ENCODE results near the gene ZC3H14. TPM values are rescaled to one million over a fixed set of nuclear protein-coding genes. Genes with fewer than 3 reads are reported as not detected.

ZC3H14 gene
- total and polyA plus RNA-seq, 11 donors = 27.6 to 62.7 (median 42.7) TPM

- peaks cover 0 to 30% (median 5%) of the 10 kb centered on the region in 9 donors for H3K36me3 ChIP-seq
- WGBS, 4 donors = 92 to 95% (median 94%) methylated on average over 6 of the region's 6 CpGs
- no peaks in the 10 kb centered on the region for H3K27me3 ChIP-seq
- intact Hi-C loops (cut with DNase I) = no loop called here
- H3K9me3 ChIP-seq = peaks cover 0 to 16% (median 2%) of the 10 kb centered on the region in 12 donors
- no peak overlapping the region for H3K27ac ChIP-seq
- H3K4me3 ChIP-seq = no peak overlapping the region
- ATAC-seq = no peak
- no peak for DNase-seq
- TF ChIP-seq CTCF (IDR thresholded peaks at IDR 0.05) (no peak), POLR2A (IDR thresholded peaks at IDR 0.05) (no peak)
- H3K4me1 ChIP-seq = peaks cover 0 to 43% (median 23%) of the 10 kb centered on the region in 12 donors
Observed at GRCh38 chr14:88533064-88533602, 29.7 kb upstream of the ZC3H14 start.

GRCh38 chr14:88535149-88535548 is 27.7 kb upstream of the ZC3H14 start:
- 26 to 33% (median 29%) methylated on average over 4 of the region's 4 CpGs for WGBS, 4 donors
- Histone ChIP-seq H3K27me3 (no peaks in the 10 kb centered on the region), H3K9me3 (peaks cover 0 to 7% (median 0%) of the 10 kb centered on the region in 12 donors), H3K4me3 (no peak overlapping the region), H3K36me3 (peaks cover 0 to 36% (median 5%) of the 10 kb centered on the region in 9 donors), H3K27ac (peak overlapping the region in 9 of 12 donors; percentile 13 to 62 (median 42)), H3K4me1 (peaks cover 0 to 59% (median 31%) of the 10 kb centered on the region in 12 donors)
- ATAC-seq = peak; percentile 58 to 84 (median 78)
- intact Hi-C loops (cut with DNase I) = no loop called here
- TF ChIP-seq POLR2A (IDR thresholded peaks at IDR 0.05) = no peak
- peak in 4 of 12 donors; percentile 9 to 36 (median 27) for TF ChIP-seq CTCF (IDR thresholded peaks at IDR 0.05)
- DNase-seq = no peak

- 14 to 19% (median 16%) methylated on average over 4 of the region's 4 CpGs for WGBS, 4 donors
- TF ChIP-seq POLR2A (IDR thresholded peaks at IDR 0.05) = no peak
- TF ChIP-seq CTCF (IDR thresholded peaks at IDR 0.05) = no peak
- Histone ChIP-seq H3K4me1 (peaks cover 0 to 65% (median 34%) of the 10 kb centered on the region in 12 donors), H3K27me3 (no peaks in the 10 kb centered on the region), H3K9me3 (peaks cover 0 to under 1% (median 0%) of the 10 kb centered on the region in 12 donors), H3K27ac (peak overlapping the region in 9 of 12 donors; percentile 13 to 62 (median 42)), H3K4me3 (no peak overlapping the region), H3K36me3 (peaks cover 0 to 41% (median 5%) of the 10 kb centered on the region in 9 donors)
- peak in 2 of 4 donors; percentile 25 to 52 for ATAC-seq
- no peak for DNase-seq
- intact Hi-C loops (cut with DNase I) = no loop called here
Observed at GRCh38 chr14:88535813-88536212, 27.0 kb upstream of the ZC3H14 start.

DNA sequence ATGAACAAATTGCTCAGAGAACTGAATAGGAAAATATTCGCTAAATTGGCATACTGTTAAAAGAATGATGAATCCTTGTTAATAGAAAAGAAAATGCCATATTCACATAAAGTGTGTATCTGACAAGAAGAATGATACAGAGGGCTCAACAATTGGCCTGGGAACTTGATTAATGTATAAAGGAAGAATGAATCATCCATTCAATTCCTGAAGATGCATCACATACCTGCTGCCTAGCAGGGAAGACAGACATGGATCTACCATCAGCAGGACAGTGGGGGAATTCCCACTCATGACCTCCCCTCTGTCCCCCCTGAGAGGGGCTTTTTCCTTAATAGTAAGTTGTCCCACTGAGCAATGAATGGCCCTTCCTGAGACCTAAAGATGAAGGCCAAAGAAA is 21.5 kb upstream of the ZC3H14 start:
- Histone ChIP-seq H3K4me3 (no peak overlapping the region), H3K9me3 (no peaks in the 10 kb centered on the region), H3K4me1 (peaks cover 0 to 63% (median 37%) of the 10 kb centered on the region in 12 donors), H3K36me3 (peaks cover 0 to 44% (median 9%) of the 10 kb centered on the region in 9 donors), H3K27ac (no peak overlapping the region), H3K27me3 (no peaks in the 10 kb centered on the region)
- intact Hi-C loops (cut with DNase I) = no loop called here
- 92 to 99% (median 96%) methylated on average over 1 of the region's 1 CpG for WGBS, 4 donors
- ATAC-seq = no peak
- no peak for DNase-seq
- TF ChIP-seq POLR2A (IDR thresholded peaks at IDR 0.05) (no peak), CTCF (IDR thresholded peaks at IDR 0.05) (no peak)

Measured in heart left ventricle (tissue), 16 donors.